Motor neuron (in vitro differentiated cells): ENCODE measurements around the gene FBXW4. TPM values are rescaled to one million over a fixed set of nuclear protein-coding genes. Genes with fewer than 3 reads are reported as not detected.
A peak's percentile ranks its signal among the peaks of the same experiment; 100 is the strongest.

Experiments
- ATAC-seq, 8 experiments: fragments of 200-7000 bp; cut with Tn5 transposase; replicated peaks in 6 of 8; 2 replicates each; pipeline ENCODE4 v1.8.0; 2021; ENCODE audit warnings: mild to moderate bottlenecking in 8 of 8, moderate library complexity in 8 of 8
- H3K27ac ChIP-seq, 2 donors: fragments of 250-450 bp; sonication (Bioruptor Pico); 2 replicates each; pipeline ENCODE4 v1.9.0; 2021; ENCODE audit warnings: antibody characterized with exemption in 2 of 2, mild to moderate bottlenecking in 2 of 2, moderate library complexity in 1 of 2
- H3K4me1 ChIP-seq, 2 donors: fragments of 250-450 bp; sonication (Bioruptor Pico); replicated peaks in 1 of 2; 2 replicates each; pipeline ENCODE4 v1.6.1; 2021; ENCODE audit warnings: antibody characterized with exemption in 2 of 2, mild to moderate bottlenecking in 2 of 2, moderate library complexity in 1 of 2
- H3K4me3 ChIP-seq, 5 donors: fragments of 250-450 bp; sonication (Bioruptor Pico); 2 replicates each; pipeline ENCODE4 v1.9.0; 2021; ENCODE audit warnings: antibody characterized with exemption in 5 of 5, mild to moderate bottlenecking in 5 of 5, moderate library complexity in 4 of 5
- WGBS, 10 experiments: fragments of 450-650 bp; shearing (Covaris generic); methylation state at CpG; one replicate each; pipeline ENCODE4 v1.0.0; 2022; 5-methylcytosine and 5-hydroxymethylcytosine counted together
- in situ Hi-C, 9 experiments: fragments of 400-800 bp; cut with MboI; loops; one replicate each; pipeline ENCODE4 v1.15.0; 2021; ENCODE audit warnings: low sequenced_read_pairs in 9 of 9, low pct_unique_long_range_greater_than_20kb in 2 of 9; ENCODE audit not compliant: unreplicated experiment in 9 of 9
- total RNA-seq, 8 experiments: library from RNA; unstranded; fragments of 300-600 nt; gene quantifications; 2 replicates each; pipeline versions ENCODE4 v1.2.3 to v1.2.4, GENCODE V29; 2022

The FBXW4 gene
- total RNA-seq, 8 experiments from 2014 or later, result 17.9 to 35.8 (median 24.0) TPM

DNA sequence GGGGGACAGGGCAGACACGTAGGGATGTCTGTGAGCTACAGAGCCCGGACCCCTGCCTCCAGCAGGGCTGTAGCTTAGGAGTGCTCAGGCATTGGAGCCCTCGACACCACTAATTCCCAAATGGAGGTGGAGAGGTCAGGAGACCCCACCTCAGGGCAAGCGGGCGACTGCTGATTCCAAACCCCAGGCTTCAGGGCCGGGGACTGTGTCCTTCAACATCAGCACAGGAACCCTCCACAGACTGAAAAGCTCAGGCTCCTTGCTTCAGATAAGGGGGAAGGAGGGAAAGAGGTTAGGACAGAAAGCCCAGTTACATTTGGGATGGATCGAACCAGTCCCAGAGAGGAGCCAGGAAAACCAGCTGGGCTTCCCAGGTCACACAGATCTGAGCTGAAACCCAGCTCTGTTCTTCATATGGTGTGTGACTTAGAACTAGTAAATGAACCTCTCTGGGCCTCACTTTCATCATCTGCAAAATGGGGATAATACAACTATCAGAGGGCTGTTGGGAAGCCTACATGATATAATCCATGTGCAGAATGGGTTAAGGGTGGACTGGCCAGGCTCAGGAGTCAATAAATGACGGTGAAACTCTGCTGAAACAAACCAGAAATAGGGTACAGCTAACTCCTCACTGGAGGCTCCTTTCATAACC is 123.6 kb downstream of the FBXW4 start:
- 10 to 93% (median 80%) methylated on average over 1 to 6 of the region's 8 CpGs; no CpG with 5 or more reads in 4 of the 10 experiments for WGBS, 10 experiments
- Histone ChIP-seq H3K4me1 (peaks cover 17 to 29% of the 10 kb centered on the region in 2 donors), H3K27ac (no peak overlapping the region), H3K4me3 (no peak overlapping the region)
- ATAC-seq, result no peak
- in situ Hi-C loops, result loop anchor here in 6 of 9 experiments (5.0 to 25.0 kb wide), 3 partner anchors 259 to 359 kb away; no protein-coding TSS in a partner anchor

DNA sequence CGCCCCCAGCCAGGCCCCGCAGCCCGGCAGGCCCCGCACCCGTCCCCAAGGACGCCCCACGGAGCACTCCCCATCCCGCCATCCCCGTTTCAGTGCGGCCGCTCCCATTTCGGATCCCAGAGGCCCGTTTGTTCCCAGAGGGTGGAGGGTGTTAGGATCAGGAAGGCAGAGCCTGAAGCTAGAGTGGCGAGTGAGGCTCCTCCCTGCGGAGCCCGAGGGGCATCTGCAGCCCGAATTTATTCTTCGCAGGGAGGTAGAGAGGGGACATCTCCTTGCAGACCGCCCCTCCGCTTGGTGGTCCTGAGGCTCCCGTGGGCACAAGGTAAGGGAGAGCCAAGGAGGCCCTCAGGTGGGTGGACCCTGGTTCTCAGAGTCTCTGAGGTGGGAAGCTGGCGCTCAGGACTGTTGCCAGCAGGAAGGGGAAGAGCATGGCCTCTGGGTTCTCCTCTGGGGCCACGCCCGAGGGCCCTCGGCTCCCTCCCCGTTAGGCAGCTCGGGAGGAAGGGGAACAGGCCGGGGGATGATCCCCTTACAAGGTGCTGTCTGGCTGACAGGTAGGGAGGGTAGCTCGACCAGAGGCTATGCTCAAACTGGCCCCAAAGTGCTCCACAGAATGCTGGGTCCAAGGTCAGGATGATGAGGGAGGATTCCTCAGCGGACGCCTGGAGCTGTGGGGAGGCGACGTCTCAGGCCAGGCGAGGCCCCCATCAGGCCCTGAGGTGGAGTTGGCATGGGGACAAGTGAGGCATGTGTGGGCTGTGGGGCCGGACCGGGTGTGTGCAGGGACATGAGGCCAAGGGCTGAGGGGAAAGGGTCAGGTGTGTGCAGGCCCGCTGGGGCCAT is 124.3 kb downstream of the FBXW4 start:
- in situ Hi-C loops, result loop anchor here in 6 of 9 experiments (5.0 to 25.0 kb wide), 3 partner anchors 258 to 358 kb away; no protein-coding TSS in a partner anchor
- peak in 4 of 8 experiments; percentile 4 to 38 (median 35) for ATAC-seq
- Histone ChIP-seq H3K27ac (no peak overlapping the region), H3K4me3 (peak overlapping the region; percentile 29 to 51 (median 37)), H3K4me1 (peaks cover 22 to 37% of the 10 kb centered on the region in 2 donors)
- WGBS, 10 experiments, result 17 to 80% (median 35%) methylated on average over 1 to 7 of the region's 37 CpGs; no CpG with 5 or more reads in 6 of the 10 experiments

GRCh38 chr10:101569622-101570427 is 125.1 kb downstream of the FBXW4 start:
- in situ Hi-C loops, result loop anchor here (5.0 to 25.0 kb wide), 4 partner anchors 258 to 358 kb away; no protein-coding TSS in a partner anchor
- WGBS, 10 experiments, result no CpG with 5 or more reads among the region's 56 CpGs
- peak; percentile 43 to 80 (median 48) for ATAC-seq
- Histone ChIP-seq H3K4me3 (peak overlapping the region; percentile 29 to 51 (median 37)), H3K4me1 (peaks cover 26 to 40% of the 10 kb centered on the region in 2 donors), H3K27ac (peak overlapping the region; percentile 24 to 40)

- no peak for ATAC-seq
- peak overlapping the region in 1 of 2 donors; percentile 40 for H3K27ac ChIP-seq
- 0% methylated on average over 2 of the region's 11 CpGs; no CpG with 5 or more reads in 9 of the 10 experiments for WGBS, 10 experiments
- peak overlapping the region in 3 of 5 donors; percentile 29 to 51 (median 37) for H3K4me3 ChIP-seq
- peaks cover 26 to 35% of the 10 kb centered on the region in 2 donors for H3K4me1 ChIP-seq
- in situ Hi-C loops, result loop anchor here in 8 of 9 experiments (10.0 to 25.0 kb wide), 3 partner anchors 257 to 357 kb away; no protein-coding TSS in a partner anchor
These were observed 125.7 kb downstream of the FBXW4 start for GRCh38 chr10:101569323-101569621.

GRCh38 chr10:101568054-101568745 is 126.8 kb downstream of the FBXW4 start:
- H3K4me1 ChIP-seq, result peaks cover 26 to 29% of the 10 kb centered on the region in 2 donors
- WGBS, 10 experiments, result 57 to 100% (median 85%) methylated on average over 1 to 12 of the region's 17 CpGs; no CpG with 5 or more reads in 2 of the 10 experiments
- H3K4me3 ChIP-seq, result no peak overlapping the region
- no peak for ATAC-seq
- in situ Hi-C loops, result loop anchor here in 8 of 9 experiments (10.0 to 25.0 kb wide), 3 partner anchors 256 to 356 kb away; no protein-coding TSS in a partner anchor
- no peak overlapping the region for H3K27ac ChIP-seq

DNA sequence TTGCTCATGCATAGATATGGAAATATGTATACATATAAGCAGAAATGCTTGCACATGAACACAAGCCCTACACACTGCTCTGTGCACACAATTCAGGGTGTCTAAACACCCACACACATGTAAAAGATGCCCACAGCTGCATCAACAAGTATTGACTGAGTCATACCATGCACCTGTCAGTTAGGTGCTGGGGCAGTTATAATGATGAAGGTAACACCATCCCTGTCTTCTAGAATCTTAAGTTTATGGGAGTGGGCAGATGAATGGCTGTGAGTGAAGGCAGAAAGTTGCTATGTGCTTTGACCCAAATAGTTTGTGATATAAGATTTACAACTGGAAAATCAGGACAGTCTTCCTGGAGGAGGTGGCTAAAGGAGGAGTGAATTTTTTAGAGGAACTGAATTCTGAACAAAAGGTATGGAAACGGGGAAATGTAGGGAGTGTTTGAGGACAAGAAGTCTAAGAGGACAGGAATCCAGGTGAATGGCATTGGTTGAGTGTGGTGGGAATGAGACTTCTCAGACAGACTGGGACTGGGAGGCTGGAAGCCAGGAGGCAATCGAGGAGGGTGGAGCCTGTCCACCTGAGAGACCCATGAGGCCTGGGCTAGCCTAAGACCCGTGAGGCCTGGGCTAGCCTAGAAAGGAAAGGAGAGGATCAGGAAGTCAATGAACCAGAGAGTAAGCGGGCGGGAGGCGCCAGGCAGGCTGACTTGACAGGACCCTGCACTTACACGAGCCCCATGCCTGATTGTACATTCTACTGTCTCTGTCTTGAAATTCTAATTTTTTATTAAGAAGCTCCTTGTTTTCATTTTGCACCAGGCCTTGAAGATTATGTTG is 127.6 kb downstream of the FBXW4 start:
- Histone ChIP-seq H3K27ac (peak overlapping the region; percentile 49 to 74), H3K4me3 (no peak overlapping the region), H3K4me1 (peaks cover 26 to 29% of the 10 kb centered on the region in 2 donors)
- WGBS, 10 experiments, result 0 to 100% (median 75%) methylated on average over 1 to 6 of the region's 7 CpGs; no CpG with 5 or more reads in 2 of the 10 experiments
- in situ Hi-C loops, result loop anchor here in 8 of 9 experiments (10.0 to 25.0 kb wide), 3 partner anchors 255 to 355 kb away; no protein-coding TSS in a partner anchor
- ATAC-seq, result peak in 1 of 8 experiments; percentile 1

GRCh38 chr10:101566333-101567164 is 128.4 kb downstream of the FBXW4 start:
- ATAC-seq, result peak; percentile 10 to 76 (median 68)
- Histone ChIP-seq H3K27ac (peak overlapping the region; percentile 49 to 74), H3K4me3 (peak overlapping the region in 1 of 5 donors; percentile 17), H3K4me1 (peaks cover 26 to 32% of the 10 kb centered on the region in 2 donors)
- in situ Hi-C loops, result loop anchor here in 8 of 9 experiments (10.0 to 25.0 kb wide), 3 partner anchors 254 to 354 kb away; no protein-coding TSS in a partner anchor
- WGBS, 10 experiments, result 8 to 85% (median 24%) methylated on average over 2 to 28 of the region's 59 CpGs; no CpG with 5 or more reads in 3 of the 10 experiments

- H3K4me1 ChIP-seq, result peaks cover 26 to 38% of the 10 kb centered on the region in 2 donors
- peak overlapping the region in 1 of 5 donors; percentile 17 for H3K4me3 ChIP-seq
- peak in 2 of 8 experiments; percentile 35 to 44 for ATAC-seq
- WGBS, 10 experiments, result 0 to 100% (median 55%) methylated on average over 1 to 8 of the region's 8 CpGs; no CpG with 5 or more reads in 3 of the 10 experiments
- peak overlapping the region; percentile 49 to 74 for H3K27ac ChIP-seq
- in situ Hi-C loops, result loop anchor here in 8 of 9 experiments (10.0 to 25.0 kb wide), 3 partner anchors 254 to 354 kb away; no protein-coding TSS in a partner anchor
These were observed 129.0 kb downstream of the FBXW4 start for GRCh38 chr10:101565936-101566332.

DNA sequence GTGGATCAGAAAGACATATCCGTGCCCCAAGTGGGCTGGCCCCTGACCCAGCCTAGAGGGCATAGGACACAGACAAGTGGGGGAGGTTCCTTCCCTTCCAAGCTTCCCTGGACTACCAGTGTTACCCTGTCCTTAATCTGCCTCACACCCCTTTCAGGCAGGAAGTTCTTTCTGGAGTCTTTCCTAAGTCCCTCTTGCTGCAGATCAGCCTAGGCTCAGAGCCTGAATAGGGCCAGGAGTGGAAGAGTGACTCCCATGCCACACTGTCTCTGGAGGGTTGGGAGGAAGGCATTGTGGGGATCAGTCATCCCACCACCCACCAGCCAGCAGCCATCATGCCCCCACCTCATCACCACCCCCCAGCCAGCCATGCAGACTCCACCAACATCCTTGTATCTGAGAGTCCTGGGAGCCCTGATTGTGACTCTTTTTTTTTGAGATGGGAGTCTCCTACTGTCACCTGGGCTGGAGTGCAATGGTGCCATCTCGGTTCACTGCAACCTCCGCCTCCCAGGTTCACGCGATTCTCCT is 129.5 kb downstream of the FBXW4 start:
- WGBS, 10 experiments, result 0 to 100% (median 88%) methylated on average over 1 to 4 of the region's 5 CpGs; no CpG with 5 or more reads in 4 of the 10 experiments
- Histone ChIP-seq H3K27ac (peak overlapping the region; percentile 49 to 74), H3K4me3 (no peak overlapping the region), H3K4me1 (peaks cover 24 to 39% of the 10 kb centered on the region in 2 donors)
- ATAC-seq, result no peak
- in situ Hi-C loops, result loop anchor here in 8 of 9 experiments (10.0 to 25.0 kb wide), 3 partner anchors 253 to 353 kb away; no protein-coding TSS in a partner anchor

DNA sequence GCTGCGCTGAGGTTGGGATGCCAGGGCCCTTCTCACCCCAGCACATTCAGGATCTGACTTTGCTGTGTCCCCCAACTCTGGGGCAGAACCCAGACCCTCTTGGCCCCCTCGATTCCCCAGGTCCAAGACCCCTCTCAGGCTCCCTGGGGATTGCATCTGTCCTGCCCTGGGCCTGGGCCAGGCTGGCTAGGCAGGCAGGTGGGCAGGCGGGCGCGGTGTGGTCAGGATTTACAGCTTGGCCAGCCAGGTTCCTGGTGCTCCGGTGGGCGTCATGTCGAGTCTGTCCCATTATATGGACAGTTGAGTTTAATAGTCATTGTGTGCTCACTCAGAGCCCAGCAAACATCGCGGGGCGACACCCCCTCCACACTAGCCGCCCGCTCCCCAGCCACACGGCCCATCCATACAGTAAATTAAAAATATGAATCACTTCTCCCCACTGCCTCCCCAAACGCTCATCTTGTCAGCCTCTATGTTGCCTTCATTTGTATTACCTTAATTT is 130.4 kb downstream of the FBXW4 start:
- no peak for ATAC-seq
- H3K4me1 ChIP-seq, result peaks cover 28 to 46% of the 10 kb centered on the region in 2 donors
- H3K27ac ChIP-seq, result no peak overlapping the region
- in situ Hi-C loops, result loop anchor here in 8 of 9 experiments (10.0 to 25.0 kb wide), 3 partner anchors 252 to 352 kb away; no protein-coding TSS in a partner anchor
- 0 to 100% (median 78%) methylated on average over 1 to 7 of the region's 15 CpGs; no CpG with 5 or more reads in 6 of the 10 experiments for WGBS, 10 experiments
- H3K4me3 ChIP-seq, result no peak overlapping the region
